K562 treated with DMSO at 1 percent for 4 hours (cell line): ENCODE data around the gene GLUD2. TPM values are rescaled to one million over a fixed set of nuclear protein-coding genes. Genes with fewer than 3 reads are reported as not detected.

Experiments
- total RNA-seq: library from RNA; unstranded; fragments of 300-600 nt; gene quantifications from 2 replicates; pipeline ENCODE4 v1.2.3, GENCODE V29; 2022; ENCODE audit not compliant: insufficient read depth

Gene GLUD2
- 1.2 and 1.9 TPM in 2 replicates for total RNA-seq

GRCh38 chrX:121047441-121048419 lies at the start of gene GLUD2:
GLUD2 (plus strand) TSS chrX:121047610; CDS start chrX:121047685, 75 bp downstream.

Other genes starting within 250 kb of the GLUD2 start
- 0.90 and 3.0 TPM in 2 replicates for gene CT47B1, start 171.7 kb upstream of the GLUD2 start, total RNA-seq
- not detected in 2 replicates for gene CT47A11, start 110.5 kb upstream of the GLUD2 start, total RNA-seq
- not detected in 2 replicates for gene CT47A10, start 105.6 kb upstream of the GLUD2 start, total RNA-seq
- gene CT47A9, start 100.7 kb upstream of the GLUD2 start, total RNA-seq: not detected in 2 replicates
- gene CT47A8, start 95.9 kb upstream of the GLUD2 start, total RNA-seq: not detected in 2 replicates
- not detected in 2 replicates for gene CT47A7, start 91.0 kb upstream of the GLUD2 start, total RNA-seq
- not detected in 2 replicates for gene CT47A6, start 86.1 kb upstream of the GLUD2 start, total RNA-seq
- not detected in 2 replicates for gene CT47A5, start 81.3 kb upstream of the GLUD2 start, total RNA-seq
- not detected in 2 replicates for gene CT47A4, start 76.4 kb upstream of the GLUD2 start, total RNA-seq
- not detected in 2 replicates for gene CT47A3, start 71.5 kb upstream of the GLUD2 start, total RNA-seq
- gene CT47A2, start 66.7 kb upstream of the GLUD2 start, total RNA-seq: not detected in 2 replicates
- gene CT47A1, start 61.9 kb upstream of the GLUD2 start, total RNA-seq: not detected in 2 replicates